Stimulated activated effector memory CD8-positive, alpha-beta T cell treated with anti-CD3 and anti-CD28 coated beads, Interleukin-12 subunit alpha, Interleukin-12 subunit beta, amount 100 ng/mL, for 72 hours (primary cell): ENCODE data around the gene SCARB2.

Experiments
- ATAC-seq: fragments of 150-1000 bp; cut with Tn5 transposase; 2 replicates; pipeline ENCODE4 v1.10.0; 2021
- DNase-seq, 2 donors: peaks; one replicate each; pipeline ENCODE4 v3.0.0; 2021 to 2022; ENCODE audit warnings: low spot score in 2 of 2
- H3K27ac Mint-ChIP-seq: one replicate; pipeline ENCODE4 v1.8.0; 2022; ENCODE audit warnings: mild to moderate bottlenecking, mixed read lengths
- H3K36me3 Mint-ChIP-seq: one replicate; pipeline ENCODE4 v1.8.0; 2022; ENCODE audit warnings: mild to moderate bottlenecking, mixed read lengths
- H3K4me1 Mint-ChIP-seq: one replicate; pipeline ENCODE4 v1.8.0; 2022; ENCODE audit warnings: mixed read lengths
- H3K4me3 Mint-ChIP-seq: one replicate; pipeline ENCODE4 v1.8.0; 2022; ENCODE audit warnings: mild to moderate bottlenecking, mixed read lengths
- H3K9me3 Mint-ChIP-seq: one replicate; pipeline ENCODE4 v1.8.0; 2022; ENCODE audit warnings: mixed read lengths

Gene SCARB2

GRCh38 chr4:76197031-76197743, 16.4 kb downstream of the SCARB2 start:
- no peak overlapping the region for H3K4me3 Mint-ChIP-seq
- no peak overlapping the region for H3K27ac Mint-ChIP-seq
- peaks cover 16% of the 10 kb centered on the region for H3K36me3 Mint-ChIP-seq
- peaks cover 48% of the 10 kb centered on the region for H3K4me1 Mint-ChIP-seq
- peaks cover 2% of the 10 kb centered on the region for H3K9me3 Mint-ChIP-seq
- ATAC-seq (no peak), DNase-seq (no peak)

DNA sequence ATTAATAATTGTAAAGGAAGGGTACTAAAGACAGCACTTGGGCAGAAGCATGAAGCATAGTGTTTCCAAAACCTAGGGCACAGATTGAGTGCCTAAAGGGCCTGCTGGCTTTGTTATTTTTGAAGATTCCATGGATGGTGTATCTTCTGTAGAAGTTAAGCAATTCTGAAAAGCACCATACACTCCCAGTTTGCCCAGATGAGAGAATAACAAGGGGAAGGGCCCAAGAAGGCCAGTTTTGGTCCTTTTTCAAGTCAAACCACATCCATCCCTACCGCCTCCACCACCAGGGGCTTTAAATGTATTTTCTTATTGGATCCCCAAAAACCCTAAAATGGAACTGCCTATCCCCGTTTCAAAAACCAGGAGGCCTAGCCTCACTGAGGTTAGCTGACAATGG, 17.2 kb downstream of the SCARB2 start:
- Mint-ChIP-seq H3K4me1 (peaks cover 48% of the 10 kb centered on the region), H3K9me3 (peaks cover 5% of the 10 kb centered on the region), H3K4me3 (no peak overlapping the region), H3K27ac (no peak overlapping the region), H3K36me3 (peaks cover 16% of the 10 kb centered on the region)
- ATAC-seq = no peak
- DNase-seq = no peak

GRCh38 chr4:76195326-76195725, 18.3 kb downstream of the SCARB2 start:
- H3K36me3 Mint-ChIP-seq = peaks cover 16% of the 10 kb centered on the region
- H3K4me1 Mint-ChIP-seq = peaks cover 41% of the 10 kb centered on the region
- no peak overlapping the region for H3K27ac Mint-ChIP-seq
- H3K4me3 Mint-ChIP-seq = no peak overlapping the region
- ATAC-seq (no peak), DNase-seq (no peak)
- peaks cover 5% of the 10 kb centered on the region for H3K9me3 Mint-ChIP-seq

DNA sequence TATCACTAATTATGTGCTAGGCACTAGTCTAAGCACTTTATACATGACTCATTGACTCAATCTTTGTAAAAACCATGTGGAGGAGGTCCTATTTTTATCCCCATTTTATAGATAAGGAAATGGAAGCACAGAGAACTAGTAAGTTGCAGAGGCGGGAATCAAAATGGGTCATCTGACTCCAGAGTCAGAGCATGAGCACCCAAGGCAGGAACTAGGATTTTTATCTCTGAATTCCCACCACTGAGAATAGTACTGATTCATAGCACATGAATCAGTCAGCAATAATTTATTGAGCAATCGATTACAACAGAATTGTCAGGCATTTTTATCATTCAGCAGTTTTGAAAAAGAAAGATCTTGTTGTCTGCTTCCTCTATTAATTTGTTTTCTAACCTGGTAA, 19.3 kb downstream of the SCARB2 start:
- Mint-ChIP-seq H3K27ac (no peak overlapping the region), H3K36me3 (peaks cover 16% of the 10 kb centered on the region), H3K9me3 (peaks cover 5% of the 10 kb centered on the region), H3K4me3 (no peak overlapping the region), H3K4me1 (peaks cover 33% of the 10 kb centered on the region)
- ATAC-seq = no peak
- DNase-seq = no peak

- no peak for ATAC-seq
- Mint-ChIP-seq H3K36me3 (peaks cover 16% of the 10 kb centered on the region), H3K4me3 (no peak overlapping the region), H3K4me1 (peaks cover 17% of the 10 kb centered on the region), H3K9me3 (peaks cover 5% of the 10 kb centered on the region), H3K27ac (no peak overlapping the region)
- no peak for DNase-seq
Measured at GRCh38 chr4:76192236-76192635, 21.4 kb downstream of the SCARB2 start.

DNA sequence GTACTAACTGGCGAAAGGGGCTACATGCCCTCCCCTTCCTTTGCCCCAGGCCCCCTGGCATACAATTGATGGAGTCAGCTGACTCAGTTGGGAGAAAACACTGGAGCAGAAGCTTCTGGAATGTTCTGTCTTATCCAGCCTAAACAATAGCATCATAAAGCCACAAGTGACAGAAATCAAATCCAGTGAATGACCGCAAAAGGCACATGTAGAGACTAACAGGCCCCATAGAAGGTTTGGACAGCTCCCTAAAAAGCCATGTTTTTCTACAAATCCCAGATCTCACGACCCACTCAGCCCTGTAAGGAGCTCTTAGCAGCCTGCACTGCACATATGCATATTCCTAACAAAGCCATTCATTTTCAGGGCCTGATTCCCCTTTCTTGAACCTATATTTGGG, 25.1 kb downstream of the SCARB2 start:
- no peak overlapping the region for H3K4me3 Mint-ChIP-seq

GRCh38 chr4:76188149-76188548, 25.5 kb downstream of the SCARB2 start:
- no peak overlapping the region for H3K4me3 Mint-ChIP-seq
- H3K27ac Mint-ChIP-seq = peak overlapping the region; percentile 62
- H3K36me3 Mint-ChIP-seq = peaks cover 15% of the 10 kb centered on the region
- H3K9me3 Mint-ChIP-seq = peaks cover 5% of the 10 kb centered on the region
- no peak for DNase-seq
- H3K4me1 Mint-ChIP-seq = no peaks in the 10 kb centered on the region
- no peak for ATAC-seq

More for the DNA sequence above, 25.1 kb downstream of the SCARB2 start:
- H3K9me3 Mint-ChIP-seq = peaks cover 5% of the 10 kb centered on the region
- peaks cover 15% of the 10 kb centered on the region for H3K36me3 Mint-ChIP-seq
- peak overlapping the region; percentile 62 for H3K27ac Mint-ChIP-seq
- no peaks in the 10 kb centered on the region for H3K4me1 Mint-ChIP-seq
- ATAC-seq (no peak), DNase-seq (no peak)

DNA sequence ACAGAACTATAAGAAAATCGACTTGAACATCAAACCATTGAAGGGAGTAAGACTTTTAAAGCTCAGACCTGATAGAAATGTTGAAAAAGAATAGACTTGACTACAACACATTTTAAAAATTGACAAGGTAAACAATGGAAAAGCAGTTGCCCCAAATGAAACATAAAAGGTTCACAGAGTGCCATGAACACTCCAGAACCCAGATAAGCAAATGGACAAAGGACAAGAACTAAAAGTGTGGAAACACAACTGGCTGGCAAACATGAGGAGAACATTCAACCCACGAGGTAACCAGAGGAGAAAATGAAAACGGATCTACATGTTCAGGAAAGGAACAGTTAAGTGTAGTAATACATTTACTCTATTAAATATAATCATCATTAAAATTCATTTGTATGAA, 26.5 kb downstream of the SCARB2 start:
- DNase-seq (no peak), ATAC-seq (no peak)
- no peak overlapping the region for H3K27ac Mint-ChIP-seq
- H3K36me3 Mint-ChIP-seq = peaks cover 6% of the 10 kb centered on the region
- H3K4me1 Mint-ChIP-seq = no peaks in the 10 kb centered on the region
- H3K4me3 Mint-ChIP-seq = no peak overlapping the region
- peaks cover 3% of the 10 kb centered on the region for H3K9me3 Mint-ChIP-seq

DNA sequence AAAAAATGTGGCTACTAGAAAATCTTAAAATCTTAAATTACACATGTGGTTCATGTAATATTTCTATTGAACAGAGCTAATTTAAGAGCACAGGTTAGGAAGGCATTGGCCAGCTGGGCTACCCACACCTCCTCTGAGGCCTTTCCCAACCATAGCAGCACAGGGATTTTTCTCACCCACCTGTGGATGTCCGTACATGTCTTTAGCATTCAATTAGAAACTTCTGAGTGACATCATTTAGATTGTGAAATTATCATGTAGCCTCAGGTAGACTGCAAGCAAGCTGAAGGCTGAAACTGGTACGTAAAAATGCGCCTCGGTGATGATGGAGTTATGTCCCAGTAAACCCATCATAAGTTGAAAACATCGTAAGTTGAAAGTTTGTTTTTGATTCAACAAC, 31.2 kb downstream of the SCARB2 start:
- H3K4me3 Mint-ChIP-seq = no peak overlapping the region
- peak overlapping the region; percentile 50 for H3K27ac Mint-ChIP-seq
- H3K36me3 Mint-ChIP-seq = peaks cover 6% of the 10 kb centered on the region
- no peaks in the 10 kb centered on the region for H3K9me3 Mint-ChIP-seq
- ATAC-seq (no peak), DNase-seq (no peak)
- no peaks in the 10 kb centered on the region for H3K4me1 Mint-ChIP-seq

DNA sequence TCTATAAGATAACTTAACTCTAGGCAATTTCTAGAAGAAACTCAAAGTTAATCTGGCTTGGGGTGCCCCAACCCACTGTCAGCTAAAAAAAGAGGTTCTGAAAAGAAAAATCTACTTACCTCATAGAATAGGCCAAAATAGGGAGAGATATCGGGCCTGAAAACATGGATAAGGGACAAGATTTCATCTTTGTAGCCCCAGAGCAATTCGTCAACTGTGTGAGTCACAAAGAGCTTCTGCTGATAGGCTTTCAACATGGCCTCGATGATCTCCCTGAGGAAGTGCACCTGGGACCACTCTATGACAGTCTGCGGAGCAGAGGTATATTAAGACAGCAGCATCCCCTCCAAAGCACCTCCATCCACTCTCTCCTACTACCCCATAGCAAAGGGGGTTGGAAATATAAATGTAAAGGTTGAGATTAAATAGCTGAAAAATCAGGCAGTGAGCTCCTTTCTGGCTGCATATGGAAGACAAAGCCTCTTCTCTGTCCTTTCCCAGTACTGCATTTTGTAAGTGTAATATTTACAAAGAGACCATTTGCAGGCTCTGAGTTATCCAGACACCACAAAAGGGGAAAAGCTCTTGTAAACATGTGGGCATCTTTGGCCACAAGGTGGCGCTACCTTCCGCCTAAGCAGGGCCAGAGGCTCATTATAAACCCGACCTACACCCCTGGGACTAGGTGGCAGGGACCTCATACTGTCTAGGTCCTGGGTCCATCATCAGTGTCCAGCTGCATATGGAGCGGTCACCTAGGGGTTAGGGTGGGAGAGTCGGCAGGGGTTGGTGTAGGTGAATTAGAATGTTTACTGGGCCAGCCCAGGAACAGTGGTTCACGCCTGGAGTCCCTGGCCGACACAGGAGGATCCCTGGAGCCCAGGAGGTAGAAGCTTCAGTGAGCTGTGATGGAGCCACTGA, 34.0 kb downstream of the SCARB2 start:
- no peak overlapping the region for H3K4me3 Mint-ChIP-seq
- H3K9me3 Mint-ChIP-seq = no peaks in the 10 kb centered on the region
- peaks cover 6% of the 10 kb centered on the region for H3K36me3 Mint-ChIP-seq
- ATAC-seq (peak; percentile 93), DNase-seq (peak; percentile 78 to 88)
- no peak overlapping the region for H3K27ac Mint-ChIP-seq
- H3K4me1 Mint-ChIP-seq = no peaks in the 10 kb centered on the region

DNA sequence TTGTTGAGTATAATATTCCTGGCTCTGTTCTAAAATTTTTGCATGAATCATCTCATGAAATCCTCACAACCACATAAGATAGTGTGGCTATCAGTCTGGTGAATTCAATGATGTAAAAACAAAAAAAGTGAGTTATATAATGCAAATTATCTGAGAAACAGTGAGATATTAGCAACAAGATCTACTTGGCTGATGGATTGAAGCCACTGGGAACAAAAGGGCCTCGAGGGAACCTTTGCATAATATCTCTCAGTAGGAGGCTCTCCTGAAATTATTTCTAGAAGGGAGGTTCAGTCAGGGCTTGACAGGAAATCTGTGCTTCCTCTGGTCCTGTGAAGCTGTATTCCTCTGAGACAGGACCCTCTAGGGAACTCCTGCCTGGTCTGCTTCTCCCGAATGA, 35.3 kb downstream of the SCARB2 start:
- DNase-seq (no peak), ATAC-seq (no peak)
- peaks cover 10% of the 10 kb centered on the region for H3K36me3 Mint-ChIP-seq
- H3K4me3 Mint-ChIP-seq = no peak overlapping the region
- H3K4me1 Mint-ChIP-seq = no peaks in the 10 kb centered on the region
- H3K27ac Mint-ChIP-seq = no peak overlapping the region
- no peaks in the 10 kb centered on the region for H3K9me3 Mint-ChIP-seq

- Mint-ChIP-seq H3K4me3 (no peak overlapping the region), H3K4me1 (no peaks in the 10 kb centered on the region), H3K36me3 (peaks cover 16% of the 10 kb centered on the region), H3K27ac (no peak overlapping the region), H3K9me3 (no peaks in the 10 kb centered on the region)
- ATAC-seq = no peak
- no peak for DNase-seq
Measured at GRCh38 chr4:76177709-76178108, 35.9 kb downstream of the SCARB2 start.

DNA sequence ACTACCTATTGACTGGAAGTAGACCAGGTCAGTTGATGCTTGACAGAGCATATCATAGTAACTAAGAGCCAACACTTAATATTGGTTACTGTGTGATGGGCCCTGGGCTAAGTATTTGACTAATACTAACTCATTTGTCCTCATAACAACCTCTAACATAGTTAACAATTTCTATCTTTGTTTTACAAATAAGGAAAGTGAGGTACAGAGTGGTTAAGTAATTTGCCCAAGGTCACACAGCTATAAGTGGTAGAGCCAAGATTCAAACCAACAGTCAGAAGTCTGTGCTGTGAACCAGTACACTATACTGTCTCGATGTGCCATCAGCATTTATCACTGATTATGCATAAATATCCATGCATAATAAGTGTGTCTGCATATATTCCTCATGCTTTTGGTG, 38.3 kb downstream of the SCARB2 start:
- Mint-ChIP-seq H3K36me3 (peaks cover 20% of the 10 kb centered on the region), H3K4me1 (no peaks in the 10 kb centered on the region)

GRCh38 chr4:76174216-76174615, 39.4 kb downstream of the SCARB2 start:
- ATAC-seq (no peak), DNase-seq (no peak)
- Mint-ChIP-seq H3K9me3 (no peaks in the 10 kb centered on the region), H3K4me1 (no peaks in the 10 kb centered on the region), H3K36me3 (peaks cover 20% of the 10 kb centered on the region), H3K27ac (no peak overlapping the region), H3K4me3 (no peak overlapping the region)

More for the DNA sequence above, 38.3 kb downstream of the SCARB2 start:
- DNase-seq = no peak
- H3K27ac Mint-ChIP-seq = no peak overlapping the region
- ATAC-seq = no peak
- no peak overlapping the region for H3K4me3 Mint-ChIP-seq
- H3K9me3 Mint-ChIP-seq = no peaks in the 10 kb centered on the region

- Mint-ChIP-seq H3K36me3 (peaks cover 34% of the 10 kb centered on the region), H3K27ac (peak overlapping the region; percentile 5), H3K9me3 (no peaks in the 10 kb centered on the region), H3K4me1 (no peaks in the 10 kb centered on the region), H3K4me3 (no peak overlapping the region)
- no peak for ATAC-seq
- no peak for DNase-seq
Measured at GRCh38 chr4:76168688-76169087, 44.9 kb downstream of the SCARB2 start.

- DNase-seq (no peak), ATAC-seq (no peak)
- no peak overlapping the region for H3K4me3 Mint-ChIP-seq
- H3K9me3 Mint-ChIP-seq = no peaks in the 10 kb centered on the region
- H3K36me3 Mint-ChIP-seq = peaks cover 25% of the 10 kb centered on the region
- no peaks in the 10 kb centered on the region for H3K4me1 Mint-ChIP-seq
- no peak overlapping the region for H3K27ac Mint-ChIP-seq
Measured at GRCh38 chr4:76166480-76166879, 47.1 kb downstream of the SCARB2 start.
